Esophagus muscularis mucosa (tissue), 3 donors: ENCODE data around the gene CEBPE.

ENCODE experiments used
- CTCF ChIP-seq, 3 experiments: fragments of 200-600 bp in 2 of 3; fragments of 450-650 bp in 1 of 3; sonication (generic) in 2 of 3; IDR thresholded peaks; one replicate each; pipeline ENCODE4 v1.5.1; 2017 to 2019; ENCODE audit warnings: antibody characterized with exemption in 3 of 3, mild to moderate bottlenecking in 2 of 3, moderate library complexity in 1 of 3
- POLR2A ChIP-seq: fragments of 450-650 bp; IDR thresholded peaks from one replicate; pipeline ENCODE4 v1.6.1; 2017; ENCODE audit warnings: antibody characterized with exemption, moderate library complexity, mild to moderate bottlenecking, low read depth

GRCh38 chr14:23136566-23137133 lies 17.6 kb upstream of the CEBPE start:
- no peak for TF ChIP-seq CTCF (IDR thresholded peaks at IDR 0.05)
- no peak for TF ChIP-seq POLR2A
